ENCODE measurements around the gene SEC31B.

The SEC31B gene

GRCh38 chr10:100551738-100552137, 32.1 kb upstream of the SEC31B start:
- H3K36me3 ChIP-seq (ENCODE audit: insufficient read depth, low read length): peaks cover 54% of the 10 kb centered on the region
- no peak overlapping the region for H3K9ac ChIP-seq (ENCODE audit: low read depth, low read length)
- H3K27me3 ChIP-seq (ENCODE audit: control insufficient read depth, insufficient read depth, low read length): no peaks in the 10 kb centered on the region

GRCh38 chr10:100551196-100551595, 31.5 kb upstream of the SEC31B start:
- Histone ChIP-seq H3K9me3 (replicated peaks; ENCODE audit: low read length) (no peaks in the 10 kb centered on the region), H3K27me3 (ENCODE audit: control insufficient read depth, insufficient read depth, low read length) (no peaks in the 10 kb centered on the region), H3K36me3 (ENCODE audit: insufficient read depth, low read length) (peaks cover 52% of the 10 kb centered on the region), H3K4me3 (ENCODE audit: low read length) (no peak overlapping the region), H3K4me2 (ENCODE audit: low read length) (no peak overlapping the region), H3K4me1 (ENCODE audit: control insufficient read depth, insufficient read depth, low read length) (no peaks in the 10 kb centered on the region), H3K9ac (ENCODE audit: low read depth, low read length) (no peak overlapping the region)

More at GRCh38 chr10:100551738-100552137, 32.1 kb upstream of the SEC31B start:
- Histone ChIP-seq H3K9me3 (replicated peaks; ENCODE audit: low read length) (no peaks in the 10 kb centered on the region), H3K4me2 (ENCODE audit: low read length) (no peak overlapping the region), H3K4me1 (ENCODE audit: control insufficient read depth, insufficient read depth, low read length) (no peaks in the 10 kb centered on the region), H3K4me3 (ENCODE audit: low read length) (no peak overlapping the region)

GRCh38 chr10:100544950-100545349, 25.3 kb upstream of the SEC31B start:
- Histone ChIP-seq H3K9me3 (replicated peaks; ENCODE audit: low read length) (no peaks in the 10 kb centered on the region), H3K4me1 (ENCODE audit: control insufficient read depth, insufficient read depth, low read length) (no peaks in the 10 kb centered on the region), H3K27me3 (ENCODE audit: control insufficient read depth, insufficient read depth, low read length) (no peaks in the 10 kb centered on the region), H3K4me3 (ENCODE audit: low read length) (no peak overlapping the region), H3K9ac (ENCODE audit: low read depth, low read length) (no peak overlapping the region), H3K36me3 (ENCODE audit: insufficient read depth, low read length) (peaks cover 75% of the 10 kb centered on the region), H3K4me2 (ENCODE audit: low read length) (no peak overlapping the region)

GRCh38 chr10:100537475-100537874, 17.8 kb upstream of the SEC31B start:
- Histone ChIP-seq H3K36me3 (ENCODE audit: insufficient read depth, low read length) (peaks cover 28% of the 10 kb centered on the region), H3K4me2 (ENCODE audit: low read length) (peak overlapping the region; percentile 94), H3K27me3 (ENCODE audit: control insufficient read depth, insufficient read depth, low read length) (no peaks in the 10 kb centered on the region), H3K9me3 (replicated peaks; ENCODE audit: low read length) (no peaks in the 10 kb centered on the region), H3K4me3 (ENCODE audit: low read length) (peak overlapping the region; percentile 45), H3K4me1 (ENCODE audit: control insufficient read depth, insufficient read depth, low read length) (peaks cover 23% of the 10 kb centered on the region), H3K9ac (ENCODE audit: low read depth, low read length) (no peak overlapping the region)

GRCh38 chr10:100535715-100536353, 16.2 kb upstream of the SEC31B start, which contains the start of gene HIF1AN:
Gene HIF1AN, plus strand, starts transcription at chr10:100535943. Its CDS starts 16 bp downstream, at chr10:100535959.
- Histone ChIP-seq H3K27me3 (ENCODE audit: control insufficient read depth, insufficient read depth, low read length) (no peaks in the 10 kb centered on the region), H3K4me2 (ENCODE audit: low read length) (peak within 1 kb of the TSS; percentile 94), H3K4me1 (ENCODE audit: control insufficient read depth, insufficient read depth, low read length) (peaks cover 23% of the 10 kb centered on the region), H3K9me3 (replicated peaks; ENCODE audit: low read length) (no peaks in the 10 kb centered on the region), H3K9ac (ENCODE audit: low read depth, low read length) (peak within 1 kb of the TSS; percentile 81), H3K4me3 (ENCODE audit: low read length) (peak within 1 kb of the TSS; percentile 86), H3K36me3 (ENCODE audit: insufficient read depth, low read length) (peaks cover 21% of the 10 kb centered on the region)

- Histone ChIP-seq H3K27me3 (ENCODE audit: control insufficient read depth, insufficient read depth, low read length) (no peaks in the 10 kb centered on the region), H3K4me3 (ENCODE audit: low read length) (peak overlapping the region; percentile 86), H3K4me1 (ENCODE audit: control insufficient read depth, insufficient read depth, low read length) (peaks cover 23% of the 10 kb centered on the region), H3K4me2 (ENCODE audit: low read length) (peak overlapping the region; percentile 80), H3K9ac (ENCODE audit: low read depth, low read length) (peak overlapping the region; percentile 63), H3K9me3 (replicated peaks; ENCODE audit: low read length) (no peaks in the 10 kb centered on the region), H3K36me3 (ENCODE audit: insufficient read depth, low read length) (peaks cover 15% of the 10 kb centered on the region)
These were observed 15.7 kb upstream of the SEC31B start for GRCh38 chr10:100535338-100535714.

GRCh38 chr10:100534726-100535125, 15.1 kb upstream of the SEC31B start:
- Histone ChIP-seq H3K4me2 (ENCODE audit: low read length) (no peak overlapping the region), H3K36me3 (ENCODE audit: insufficient read depth, low read length) (peaks cover 15% of the 10 kb centered on the region), H3K9ac (ENCODE audit: low read depth, low read length) (no peak overlapping the region), H3K4me3 (ENCODE audit: low read length) (no peak overlapping the region), H3K9me3 (replicated peaks; ENCODE audit: low read length) (no peaks in the 10 kb centered on the region), H3K4me1 (ENCODE audit: control insufficient read depth, insufficient read depth, low read length) (peaks cover 27% of the 10 kb centered on the region), H3K27me3 (ENCODE audit: control insufficient read depth, insufficient read depth, low read length) (no peaks in the 10 kb centered on the region)

- peaks cover 20% of the 10 kb centered on the region for H3K4me1 ChIP-seq (ENCODE audit: control insufficient read depth, insufficient read depth, low read length)
- no peaks in the 10 kb centered on the region for H3K27me3 ChIP-seq (ENCODE audit: control insufficient read depth, insufficient read depth, low read length)
- no peak overlapping the region for H3K4me3 ChIP-seq (ENCODE audit: low read length)
- H3K9me3 ChIP-seq (replicated peaks; ENCODE audit: low read length): no peaks in the 10 kb centered on the region
- no peak overlapping the region for H3K4me2 ChIP-seq (ENCODE audit: low read length)
- peaks cover 3% of the 10 kb centered on the region for H3K36me3 ChIP-seq (ENCODE audit: insufficient read depth, low read length)
- no peak overlapping the region for H3K9ac ChIP-seq (ENCODE audit: low read depth, low read length)
These were observed 12.1 kb upstream of the SEC31B start for GRCh38 chr10:100531761-100532160.

- peaks cover 11% of the 10 kb centered on the region for H3K4me1 ChIP-seq (ENCODE audit: control insufficient read depth, insufficient read depth, low read length)
These were observed 10.0 kb upstream of the SEC31B start, which contains the start of gene NDUFB8 for GRCh38 chr10:100529475-100530298. Gene NDUFB8, minus strand, starts transcription at chr10:100529871. Its CDS starts 20 bp downstream, at chr10:100529851.

GRCh38 chr10:100528921-100529474, 9.3 kb upstream of the SEC31B start:
- Histone ChIP-seq H3K4me1 (ENCODE audit: control insufficient read depth, insufficient read depth, low read length) (peaks cover 11% of the 10 kb centered on the region), H3K9ac (ENCODE audit: low read depth, low read length) (peak overlapping the region; percentile 90), H3K27me3 (ENCODE audit: control insufficient read depth, insufficient read depth, low read length) (no peaks in the 10 kb centered on the region), H3K9me3 (replicated peaks; ENCODE audit: low read length) (no peaks in the 10 kb centered on the region), H3K4me3 (ENCODE audit: low read length) (peak overlapping the region; percentile 80), H3K36me3 (ENCODE audit: insufficient read depth, low read length) (peaks cover 27% of the 10 kb centered on the region), H3K4me2 (ENCODE audit: low read length) (peak overlapping the region; percentile 96)

More at GRCh38 chr10:100529475-100530298, 10.0 kb upstream of the SEC31B start, which contains the start of gene NDUFB8:
- H3K4me2 ChIP-seq (ENCODE audit: low read length): peak within 1 kb of the TSS; percentile 96
- H3K4me3 ChIP-seq (ENCODE audit: low read length): peak within 1 kb of the TSS; percentile 80
- no peaks in the 10 kb centered on the region for H3K27me3 ChIP-seq (ENCODE audit: control insufficient read depth, insufficient read depth, low read length)
- peaks cover 21% of the 10 kb centered on the region for H3K36me3 ChIP-seq (ENCODE audit: insufficient read depth, low read length)
- peak within 1 kb of the TSS; percentile 90 for H3K9ac ChIP-seq (ENCODE audit: low read depth, low read length)
- H3K9me3 ChIP-seq (replicated peaks; ENCODE audit: low read length): no peaks in the 10 kb centered on the region

GRCh38 chr10:100528123-100528886, 8.6 kb upstream of the SEC31B start:
- peak overlapping the region; percentile 90 for H3K9ac ChIP-seq (ENCODE audit: low read depth, low read length)
- H3K4me3 ChIP-seq (ENCODE audit: low read length): peak overlapping the region; percentile 80
- no peaks in the 10 kb centered on the region for H3K27me3 ChIP-seq (ENCODE audit: control insufficient read depth, insufficient read depth, low read length)
- peak overlapping the region; percentile 96 for H3K4me2 ChIP-seq (ENCODE audit: low read length)
- no peaks in the 10 kb centered on the region for H3K9me3 ChIP-seq (replicated peaks; ENCODE audit: low read length)
- H3K4me1 ChIP-seq (ENCODE audit: control insufficient read depth, insufficient read depth, low read length): peaks cover 11% of the 10 kb centered on the region
- H3K36me3 ChIP-seq (ENCODE audit: insufficient read depth, low read length): peaks cover 32% of the 10 kb centered on the region

Data from skeletal muscle satellite cell (primary cell).